A673 (cell line): Measurements from ENCODE around the gene SPEG. TPM values are rescaled to one million over a fixed set of nuclear protein-coding genes. Genes with fewer than 3 reads are reported as not detected.

Experiments used
- BruUV-seq: library from RNA; stranded (reverse); fragments of 400-500 nt; replicated peaks from 2 replicates; lab custom pipeline; 2021; lab: Mats Ljungman, UMichigan
- CTCF ChIA-PET: fragments of 300-600 bp; sonication (Branson Sonifier 250); formaldehyde crosslinking; loops from one replicate; lab custom pipeline; 2022; ENCODE audit warnings: antibody characterized with exemption; lab: Charles Lee
- POLR2A ChIA-PET: fragments of 300-600 bp; sonication (Branson Sonifier 250); formaldehyde crosslinking; loops from one replicate; lab custom pipeline; 2022; ENCODE audit warnings: antibody characterized with exemption; ENCODE audit not compliant: low non-redundant PET; lab: Charles Lee
- DNase-seq: peaks from one replicate; pipeline ENCODE4 v3.0.0-alpha.2; 2015; ENCODE audit warnings: low spot score
- H3K27ac ChIP-seq: fragments of 200-600 bp; sonication (generic); 2 replicates; pipeline ENCODE4 v1.5.1; 2016; ENCODE audit warnings: mixed run types, low read depth, mild to moderate bottlenecking, mixed read lengths, antibody characterized with exemption, low read length; ENCODE audit not compliant: poor library complexity, severe bottlenecking
- H3K27me3 ChIP-seq: fragments of 200-600 bp; sonication (generic); replicated peaks from 2 replicates; pipeline ENCODE4 v1.6.1; 2017; ENCODE audit warnings: mixed run types, low read depth, mild to moderate bottlenecking, mixed read lengths, antibody characterized with exemption, low read length; ENCODE audit not compliant: insufficient read depth, poor library complexity
- H3K36me3 ChIP-seq: fragments of 200-600 bp; sonication (generic); 2 replicates; pipeline ENCODE4 v1.6.1; 2016; ENCODE audit warnings: mixed run types, mild to moderate bottlenecking, mixed read lengths, antibody characterized with exemption, low read length; ENCODE audit not compliant: insufficient read depth, poor library complexity, severe bottlenecking
- H3K4me1 ChIP-seq: fragments of 200-600 bp; sonication (generic); 2 replicates; pipeline ENCODE4 v1.6.1; 2017; ENCODE audit warnings: mixed run types, mild to moderate bottlenecking, mixed read lengths, antibody characterized with exemption, low read length; ENCODE audit not compliant: insufficient read depth, poor library complexity, severe bottlenecking
- H3K4me3 ChIP-seq: fragments of 200-600 bp; sonication (generic); 2 replicates; pipeline ENCODE4 v1.5.1; 2016; ENCODE audit warnings: low read depth, mixed run types, mild to moderate bottlenecking, mixed read lengths, low read length; ENCODE audit not compliant: poor library complexity, severe bottlenecking
- H3K9me3 ChIP-seq: fragments of 200-600 bp; sonication (generic); 2 replicates; pipeline ENCODE4 v1.6.1; 2016; ENCODE audit warnings: mixed run types, low read depth, mild to moderate bottlenecking, mixed read lengths, antibody characterized with exemption, low read length; ENCODE audit not compliant: poor library complexity, severe bottlenecking
- EZH2 ChIP-seq: fragments of 200-600 bp; sonication (generic); IDR thresholded peaks from 2 replicates; pipeline ENCODE4 v1.6.1; 2017; ENCODE audit warnings: borderline replicate concordance, low read depth, mild to moderate bottlenecking, mixed read lengths, antibody characterized with exemption, low read length; ENCODE audit not compliant: poor library complexity, severe bottlenecking
- intact Hi-C: fragments of 100-400 bp; cut with micrococcal nuclease; formaldehyde crosslinking; loops from one replicate; pipeline ENCODE4 v1.10.0; 2022; ENCODE audit not compliant: unreplicated experiment
- total RNA-seq: library from RNA; stranded (reverse); gene quantifications from 2 replicates; pipeline ENCODE4 v1.2.3, GENCODE V29; 2021
- TF ChIP-seq, protein P1 (sequence below): fragments of 300-800, 200-600 bp; sonication (generic); conservative IDR thresholded peaks from 2 replicates; pipeline ENCODE4 v1.5.1; 2017; ENCODE audit warnings: low read depth, mild to moderate bottlenecking, antibody characterized with exemption, low read length, moderate library complexity, mixed read lengths

SPEG gene
- total RNA-seq, 1 experiment from 2014 or later, result 8.4 TPM

DNA sequence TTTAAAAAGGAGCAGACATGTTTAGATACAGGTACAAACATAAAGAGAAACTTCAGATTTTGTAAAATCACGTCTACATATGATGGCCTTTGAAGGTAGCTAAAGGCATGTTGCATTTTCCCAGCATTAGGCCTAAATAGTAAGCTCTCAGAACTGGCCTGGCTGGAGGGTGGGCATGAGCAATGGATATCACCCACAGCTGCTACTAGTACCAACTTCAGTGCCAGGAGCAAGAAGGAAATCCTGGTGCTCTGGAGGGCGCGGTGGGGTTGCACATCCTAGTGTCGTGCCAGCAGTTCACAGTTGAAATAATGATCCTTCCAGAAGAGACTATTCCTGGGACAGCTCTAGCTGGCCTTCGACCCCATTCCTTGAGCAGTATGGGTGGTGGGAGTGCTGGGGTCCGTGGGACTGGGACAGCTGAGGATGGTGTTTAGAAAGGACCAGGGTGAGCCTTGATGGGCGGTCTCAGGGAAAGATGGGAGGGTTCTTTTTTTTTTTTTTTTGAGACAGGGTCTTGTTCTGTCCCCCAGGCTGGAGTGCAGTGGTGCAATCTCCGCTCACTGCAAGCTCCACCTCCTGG is 11.6 kb upstream of the SPEG start:
- Histone ChIP-seq H3K27ac (no peak overlapping the region), H3K4me3 (no peak overlapping the region), H3K27me3 (no peaks in the 10 kb centered on the region), H3K4me1 (no peaks in the 10 kb centered on the region), H3K9me3 (no peaks in the 10 kb centered on the region), H3K36me3 (no peaks in the 10 kb centered on the region)
- CTCF ChIA-PET, result interaction anchor here (0.5 kb wide), 1 partner anchor 9 kb away, joined by 3 read pairs; no protein-coding TSS in a partner anchor
- TF ChIP-seq, protein P1, sequence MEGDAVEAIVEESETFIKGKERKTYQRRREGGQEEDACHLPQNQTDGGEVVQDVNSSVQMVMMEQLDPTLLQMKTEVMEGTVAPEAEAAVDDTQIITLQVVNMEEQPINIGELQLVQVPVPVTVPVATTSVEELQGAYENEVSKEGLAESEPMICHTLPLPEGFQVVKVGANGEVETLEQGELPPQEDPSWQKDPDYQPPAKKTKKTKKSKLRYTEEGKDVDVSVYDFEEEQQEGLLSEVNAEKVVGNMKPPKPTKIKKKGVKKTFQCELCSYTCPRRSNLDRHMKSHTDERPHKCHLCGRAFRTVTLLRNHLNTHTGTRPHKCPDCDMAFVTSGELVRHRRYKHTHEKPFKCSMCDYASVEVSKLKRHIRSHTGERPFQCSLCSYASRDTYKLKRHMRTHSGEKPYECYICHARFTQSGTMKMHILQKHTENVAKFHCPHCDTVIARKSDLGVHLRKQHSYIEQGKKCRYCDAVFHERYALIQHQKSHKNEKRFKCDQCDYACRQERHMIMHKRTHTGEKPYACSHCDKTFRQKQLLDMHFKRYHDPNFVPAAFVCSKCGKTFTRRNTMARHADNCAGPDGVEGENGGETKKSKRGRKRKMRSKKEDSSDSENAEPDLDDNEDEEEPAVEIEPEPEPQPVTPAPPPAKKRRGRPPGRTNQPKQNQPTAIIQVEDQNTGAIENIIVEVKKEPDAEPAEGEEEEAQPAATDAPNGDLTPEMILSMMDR, result no peak
- TF ChIP-seq EZH2, result no peak
- POLR2A ChIA-PET, result no interaction called here
- BruUV-seq, result no TSS peak
- intact Hi-C loops, result no loop called here
- DNase-seq, result no peak

DNA sequence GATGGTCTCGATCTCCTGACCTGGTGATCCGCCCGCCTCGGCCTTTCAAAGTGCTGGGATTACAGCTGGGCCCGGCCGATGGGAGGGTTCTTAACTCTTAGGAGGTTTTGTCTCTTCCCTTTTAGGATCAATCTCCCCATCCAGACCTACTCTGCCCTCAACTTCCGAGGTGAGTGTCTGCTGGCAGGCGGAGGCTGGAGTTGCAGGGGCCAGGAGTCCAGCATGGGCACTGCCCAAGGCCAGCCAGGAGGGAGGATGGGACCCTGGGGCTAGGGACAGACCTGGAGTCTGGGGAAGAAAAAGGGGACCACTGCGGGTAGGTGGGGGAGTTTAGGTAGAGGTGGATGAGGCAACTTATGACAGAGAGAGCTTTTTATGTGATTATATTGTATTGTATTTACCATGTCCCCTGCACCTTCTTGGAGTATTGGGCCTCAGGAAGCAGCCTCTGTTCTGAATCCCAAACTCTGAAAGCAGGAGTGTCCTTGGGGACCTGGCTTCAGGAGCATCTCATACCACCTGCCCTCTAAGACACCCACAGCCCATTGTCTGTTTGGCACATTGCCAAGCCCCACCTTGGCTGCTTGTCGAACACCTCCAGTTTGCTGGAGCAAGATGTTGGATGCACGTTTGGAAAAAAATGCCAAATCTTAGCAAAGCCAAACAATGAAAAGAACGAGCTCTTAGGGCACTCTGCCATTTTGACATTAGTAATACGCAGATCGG is 10.8 kb upstream of the SPEG start:
- H3K9me3 ChIP-seq, result no peaks in the 10 kb centered on the region
- H3K4me3 ChIP-seq, result no peak overlapping the region
- TF ChIP-seq, protein P1, result no peak
- no peak for TF ChIP-seq EZH2
- no peaks in the 10 kb centered on the region for H3K36me3 ChIP-seq
- CTCF ChIA-PET, result no interaction called here
- intact Hi-C loops, result no loop called here
- DNase-seq, result no peak
- POLR2A ChIA-PET, result no interaction called here
- no peak overlapping the region for H3K27ac ChIP-seq
- BruUV-seq, result no TSS peak
- no peaks in the 10 kb centered on the region for H3K27me3 ChIP-seq
- no peaks in the 10 kb centered on the region for H3K4me1 ChIP-seq

DNA sequence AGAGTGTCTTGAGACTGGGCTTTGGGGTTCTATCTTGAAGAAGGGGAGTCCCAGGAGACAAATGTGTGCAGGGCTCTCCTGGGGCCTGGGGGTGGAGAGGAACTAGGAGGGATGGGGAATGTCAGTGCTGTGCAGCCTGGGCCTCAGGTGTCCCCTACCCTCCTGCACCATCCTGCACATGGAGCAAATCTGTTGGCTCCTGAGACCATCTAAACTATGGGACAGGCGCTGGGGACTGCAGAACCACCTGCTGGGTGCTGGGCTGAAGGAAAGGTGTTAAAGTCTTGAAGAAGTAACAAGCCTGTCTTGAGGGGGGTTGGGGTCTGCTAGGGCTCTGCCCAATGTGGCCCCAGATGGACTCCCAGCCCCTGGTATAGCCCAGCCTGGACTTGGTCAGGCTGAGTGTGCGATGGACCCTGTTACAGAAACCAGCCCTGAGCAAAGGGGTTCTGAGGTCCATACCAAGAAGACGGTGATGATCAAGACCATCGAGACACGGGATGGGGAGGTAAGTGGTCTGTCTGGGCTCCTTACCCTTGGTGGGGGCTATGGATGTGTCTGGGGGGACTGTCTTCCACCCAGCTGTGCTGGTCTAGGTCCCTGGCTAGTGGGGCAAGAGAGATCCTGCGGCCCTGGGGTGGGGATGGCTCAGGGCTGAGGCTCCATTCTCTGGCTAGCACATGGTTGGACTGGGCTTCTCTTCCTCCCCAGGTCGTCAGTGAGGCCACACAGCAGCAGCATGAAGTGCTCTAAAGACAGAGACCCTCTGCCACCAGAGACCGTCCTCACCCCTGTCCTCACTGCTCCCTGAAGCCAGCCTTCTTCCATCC is 9.2 kb upstream of the SPEG start:
- Histone ChIP-seq H3K4me1 (no peaks in the 10 kb centered on the region), H3K36me3 (no peaks in the 10 kb centered on the region), H3K27me3 (no peaks in the 10 kb centered on the region), H3K27ac (no peak overlapping the region), H3K9me3 (no peaks in the 10 kb centered on the region), H3K4me3 (no peak overlapping the region)
- TF ChIP-seq, protein P1, result no peak
- no peak for TF ChIP-seq EZH2
- DNase-seq, result no peak
- intact Hi-C loops, result no loop called here
- POLR2A ChIA-PET, result no interaction called here
- BruUV-seq, result no TSS peak
- CTCF ChIA-PET, result no interaction called here
